SK-N-SH (cell line): ENCODE measurements around the gene PSENEN. TPM values are rescaled to one million over a fixed set of nuclear protein-coding genes. Genes with fewer than 3 reads are reported as not detected.

Experiments
- CTCF ChIA-PET: fragments of 300-600, 350-600 bp; formaldehyde crosslinking; extraction: SDS; loops from one replicate; lab custom pipeline; 2021; lab: Yijun Ruan, JAX
- POLR2A ChIA-PET: fragments of 350-600 bp; sonication (Branson Sonifier 250); formaldehyde crosslinking; extraction: SDS; loops from one replicate; lab custom pipeline; 2020; ENCODE audit warnings: antibody characterized with exemption, inconsistent platforms; lab: Yijun Ruan, JAX
- DNase-seq: peaks from one replicate; pipeline ENCODE4 v3.0.0; 2012
- H2AFZ ChIP-seq: fragments of 200-600 bp; sonication (generic); 2 replicates; pipeline ENCODE4 v1.8.1; 2016; ENCODE audit warnings: antibody characterized with exemption, mild to moderate bottlenecking, low read depth
- H3F3A ChIP-seq: fragments of 200-600 bp; sonication (generic); replicated peaks from 2 replicates; pipeline ENCODE3; 2016; ENCODE audit warnings: antibody characterized with exemption, mild to moderate bottlenecking; ENCODE audit not compliant: insufficient read depth
- H3K27ac ChIP-seq, 2 experiments: fragments of 200-500 bp in 1 of 2; fragments of 200-600 bp in 1 of 2; sonication (Bioruptor generic) in 1 of 2; sonication (generic), shearing (Covaris generic) in 1 of 2; 2 replicates each; pipeline versions ENCODE4 v1.5.1 to v1.6.1; 2014 to 2016; ENCODE audit warnings: low read depth in 2 of 2, inconsistent platforms in 1 of 2, low read length in 1 of 2, mild to moderate bottlenecking in 1 of 2, mixed read lengths in 1 of 2
- H3K27me3 ChIP-seq: fragments of 200-600 bp; sonication (generic), shearing (Covaris generic); 2 replicates; pipeline ENCODE4 v1.6.1; 2016; ENCODE audit warnings: mixed run types; ENCODE audit not compliant: insufficient read depth
- H3K36me3 ChIP-seq, 2 experiments: fragments of 200-500 bp in 1 of 2; fragments of 200-600 bp in 1 of 2; sonication (Bioruptor generic) in 1 of 2; sonication (generic) in 1 of 2; replicated peaks in 1 of 2; 2 replicates each; pipeline versions ENCODE3 to v1.5.1; 2014 to 2016; ENCODE audit warnings: low read length in 1 of 2, mild to moderate bottlenecking in 1 of 2; ENCODE audit not compliant: insufficient read depth in 2 of 2, control insufficient read depth in 1 of 2
- H3K4me1 ChIP-seq, 2 experiments: fragments of 200-500 bp in 1 of 2; fragments of 200-600 bp in 1 of 2; sonication (Bioruptor generic) in 1 of 2; sonication (generic), shearing (Covaris generic) in 1 of 2; 2 replicates each; pipeline versions ENCODE4 v1.5.1 to v1.6.1; 2014 to 2016; ENCODE audit warnings: low read depth in 1 of 2, low read length in 1 of 2, mixed run types in 1 of 2; ENCODE audit not compliant: insufficient read depth in 2 of 2, control insufficient read depth in 1 of 2
- H3K4me2 ChIP-seq: fragments of 200-600 bp; sonication (generic), shearing (Covaris generic); 2 replicates; pipeline ENCODE4 v1.6.1; 2017; ENCODE audit warnings: mixed run types
- H3K4me3 ChIP-seq, 2 experiments: fragments of 200-500 bp in 1 of 2; fragments of 200-600 bp in 1 of 2; sonication (Bioruptor generic) in 1 of 2; sonication (generic), shearing (Covaris generic) in 1 of 2; 2 replicates each; pipeline versions ENCODE4 v1.5.1 to v1.8.1; 2014 to 2016; ENCODE audit warnings: low read depth in 2 of 2, inconsistent platforms in 1 of 2, low read length in 1 of 2, mild to moderate bottlenecking in 1 of 2, mixed read lengths in 1 of 2, moderate library complexity in 1 of 2
- H3K79me2 ChIP-seq: fragments of 200-600 bp; sonication (generic); 2 replicates; pipeline ENCODE4 v1.8.1; 2017; ENCODE audit warnings: mild to moderate bottlenecking; ENCODE audit not compliant: insufficient read depth
- H3K9ac ChIP-seq: fragments of 200-600 bp; sonication (generic); 2 replicates; pipeline ENCODE4 v1.6.1; 2017; ENCODE audit warnings: mixed run types
- H3K9me2 ChIP-seq: fragments of 200-600 bp; sonication (generic); 2 replicates; pipeline ENCODE4 v1.6.1; 2017; ENCODE audit warnings: mixed run types
- H3K9me3 ChIP-seq: fragments of 200-600 bp; sonication (generic); 2 replicates; pipeline ENCODE4 v1.6.1; 2017; ENCODE audit warnings: mixed run types, mild to moderate bottlenecking, moderate library complexity
- H4K20me1 ChIP-seq: fragments of 200-600 bp; sonication (generic); 2 replicates; pipeline ENCODE4 v1.6.1; 2017; ENCODE audit warnings: mild to moderate bottlenecking, mixed run types; ENCODE audit not compliant: insufficient read depth
- ELF1 ChIP-seq: IDR thresholded peaks from 2 replicates; pipeline ENCODE4 v1.4.0; 2012
- EP300 ChIP-seq, 2 experiments: IDR thresholded peaks; 2 replicates each; pipeline versions ENCODE4 v1.4.0 to v1.6.1; 2012; ENCODE audit warnings: borderline replicate concordance in 1 of 2, low read depth in 1 of 2, low read length in 1 of 2
- FOSL2 ChIP-seq: IDR thresholded peaks from 2 replicates; pipeline ENCODE4 v1.4.0; 2012; ENCODE audit warnings: low read depth, mild to moderate bottlenecking, moderate library complexity, borderline replicate concordance
- GABPA ChIP-seq: IDR thresholded peaks from 2 replicates; pipeline ENCODE4 v1.4.0; 2012; ENCODE audit warnings: low read depth, mild to moderate bottlenecking
- JUND ChIP-seq: IDR thresholded peaks from 2 replicates; pipeline ENCODE4 v1.4.0; 2012
- MXI1 ChIP-seq: IDR thresholded peaks from 2 replicates; pipeline ENCODE4 v1.6.1; 2012; ENCODE audit warnings: mild to moderate bottlenecking, low read depth, low read length, improper control_type of control experiment
- NFIC ChIP-seq: IDR thresholded peaks from 2 replicates; pipeline ENCODE4 v1.4.0; 2012; ENCODE audit warnings: borderline replicate concordance
- RAD21 ChIP-seq: IDR thresholded peaks from 2 replicates; pipeline ENCODE4 v1.6.1; 2012; ENCODE audit warnings: mild to moderate bottlenecking, low read length
- RFX5 ChIP-seq: IDR thresholded peaks from 2 replicates; pipeline ENCODE4 v1.6.1; 2012; ENCODE audit warnings: mild to moderate bottlenecking, improper control_type of control experiment, low read length
- SIN3A ChIP-seq: IDR thresholded peaks from 2 replicates; pipeline ENCODE4 v1.6.1; 2012; ENCODE audit warnings: low read depth, mild to moderate bottlenecking, low read length, moderate library complexity, borderline replicate concordance
- TEAD4 ChIP-seq: IDR thresholded peaks from 2 replicates; pipeline ENCODE4 v1.4.0; 2012; ENCODE audit warnings: mild to moderate bottlenecking, borderline replicate concordance; ENCODE audit not compliant: insufficient read depth
- WGBS: methylation state at CpG from one replicate; pipeline ENCODE4 v1.1.6; 2017; ENCODE audit warnings: low lambda C conversion rate; 5-methylcytosine and 5-hydroxymethylcytosine counted together
- polyA plus RNA-seq, 3 experiments: library from polyadenylated mRNA; depleted of rRNA; stranded (reverse); fragments of >200 nt; gene quantifications; 2 replicates each; pipeline ENCODE4 v1.2.3, GENCODE V29; 2012
- TF ChIP-seq, protein P1 (sequence below): IDR thresholded peaks from 2 replicates; pipeline ENCODE4 v1.4.0; 2012; ENCODE audit warnings: low read depth, borderline replicate concordance
- TF ChIP-seq, protein P2 (sequence below): fragments of 200-600 bp; sonication (generic); IDR thresholded peaks from 2 replicates; pipeline ENCODE4 v1.6.1; 2017; ENCODE audit warnings: antibody characterized with exemption, mild to moderate bottlenecking, moderate library complexity
- TF ChIP-seq, protein P3 (sequence below): IDR thresholded peaks from 2 replicates; pipeline ENCODE4 v1.6.1; 2012; ENCODE audit warnings: mild to moderate bottlenecking, low read depth, low read length, moderate library complexity

Gene PSENEN
- polyA plus RNA-seq, 1 of the 3 experiments (the other 2 are of a cell fraction) = 99.2 TPM

DNA sequence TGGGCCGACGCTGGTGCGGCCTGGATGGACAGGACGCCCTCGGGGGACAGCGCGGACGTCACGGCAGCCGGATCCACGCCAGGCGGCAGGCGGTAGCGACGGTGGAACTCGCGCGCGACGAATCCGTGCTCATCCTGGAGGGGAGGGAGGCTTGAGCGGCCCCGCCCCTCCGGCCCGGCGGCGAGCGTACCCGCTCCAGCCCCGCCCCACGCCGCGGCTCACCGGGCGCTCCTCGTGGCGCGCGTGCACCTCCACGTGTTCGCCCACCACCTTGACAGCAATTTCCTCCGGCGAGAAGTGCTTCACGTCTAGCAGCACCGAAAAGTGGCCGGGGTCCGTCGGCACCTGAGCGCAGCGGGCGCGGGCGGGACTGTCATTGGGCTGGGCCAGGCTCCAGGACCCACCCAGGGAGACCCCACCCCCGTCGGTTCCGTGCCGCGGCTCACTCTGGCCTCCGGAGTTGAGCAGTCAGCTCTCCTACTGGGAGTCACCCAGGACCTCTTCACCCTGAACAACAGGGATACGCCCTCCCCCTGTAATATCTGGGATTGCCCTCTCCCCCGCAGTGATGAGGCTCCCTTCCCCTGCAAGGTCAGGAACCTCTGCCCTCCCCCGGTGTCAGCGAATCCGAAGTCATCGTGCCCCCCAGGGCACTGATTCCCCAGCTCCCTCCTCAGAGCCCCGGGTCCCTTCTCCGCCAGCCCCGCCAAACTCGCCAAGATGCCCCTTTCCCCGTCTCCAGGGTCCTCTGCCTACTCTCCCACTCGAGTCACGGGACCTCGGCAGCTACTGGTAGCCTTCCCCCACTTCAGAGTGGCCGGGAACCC lies 10.3 kb downstream of the PSENEN start:
- Histone ChIP-seq H3K27me3 (no peaks in the 10 kb centered on the region), H3K4me1 (peaks cover 7 to 19% of the 10 kb centered on the region in 2 experiments; a peak in 3 of 4 replicates), H3K9ac (no peak overlapping the region), H3K36me3 (peaks cover 13 to 32% of the 10 kb centered on the region in 2 experiments), H3K27ac (peak overlapping the region in 1 of 2 experiments; percentile 98; a peak in 2 of 4 replicates), H3K9me2 (no peaks in the 10 kb centered on the region), H3K9me3 (no peaks in the 10 kb centered on the region), H3F3A (peaks cover 10% of the 10 kb centered on the region), H4K20me1 (peaks cover 4% of the 10 kb centered on the region), H3K79me2 (peaks cover 30% of the 10 kb centered on the region), H3K4me3 (no peak overlapping the region), H2AFZ (no peak overlapping the region), H3K4me2 (no peak overlapping the region)
- no peak for DNase-seq
- TF ChIP-seq TEAD4 = no peak
- TF ChIP-seq MXI1 = no peak
- TF ChIP-seq ELF1 = no peak
- no peak for TF ChIP-seq RAD21
- TF ChIP-seq FOSL2 = no peak
- TF ChIP-seq, protein P1, sequence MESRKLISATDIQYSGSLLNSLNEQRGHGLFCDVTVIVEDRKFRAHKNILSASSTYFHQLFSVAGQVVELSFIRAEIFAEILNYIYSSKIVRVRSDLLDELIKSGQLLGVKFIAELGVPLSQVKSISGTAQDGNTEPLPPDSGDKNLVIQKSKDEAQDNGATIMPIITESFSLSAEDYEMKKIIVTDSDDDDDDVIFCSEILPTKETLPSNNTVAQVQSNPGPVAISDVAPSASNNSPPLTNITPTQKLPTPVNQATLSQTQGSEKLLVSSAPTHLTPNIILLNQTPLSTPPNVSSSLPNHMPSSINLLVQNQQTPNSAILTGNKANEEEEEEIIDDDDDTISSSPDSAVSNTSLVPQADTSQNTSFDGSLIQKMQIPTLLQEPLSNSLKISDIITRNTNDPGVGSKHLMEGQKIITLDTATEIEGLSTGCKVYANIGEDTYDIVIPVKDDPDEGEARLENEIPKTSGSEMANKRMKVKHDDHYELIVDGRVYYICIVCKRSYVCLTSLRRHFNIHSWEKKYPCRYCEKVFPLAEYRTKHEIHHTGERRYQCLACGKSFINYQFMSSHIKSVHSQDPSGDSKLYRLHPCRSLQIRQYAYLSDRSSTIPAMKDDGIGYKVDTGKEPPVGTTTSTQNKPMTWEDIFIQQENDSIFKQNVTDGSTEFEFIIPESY = no peak
- no peak for TF ChIP-seq SIN3A
- TF ChIP-seq, protein P2, sequence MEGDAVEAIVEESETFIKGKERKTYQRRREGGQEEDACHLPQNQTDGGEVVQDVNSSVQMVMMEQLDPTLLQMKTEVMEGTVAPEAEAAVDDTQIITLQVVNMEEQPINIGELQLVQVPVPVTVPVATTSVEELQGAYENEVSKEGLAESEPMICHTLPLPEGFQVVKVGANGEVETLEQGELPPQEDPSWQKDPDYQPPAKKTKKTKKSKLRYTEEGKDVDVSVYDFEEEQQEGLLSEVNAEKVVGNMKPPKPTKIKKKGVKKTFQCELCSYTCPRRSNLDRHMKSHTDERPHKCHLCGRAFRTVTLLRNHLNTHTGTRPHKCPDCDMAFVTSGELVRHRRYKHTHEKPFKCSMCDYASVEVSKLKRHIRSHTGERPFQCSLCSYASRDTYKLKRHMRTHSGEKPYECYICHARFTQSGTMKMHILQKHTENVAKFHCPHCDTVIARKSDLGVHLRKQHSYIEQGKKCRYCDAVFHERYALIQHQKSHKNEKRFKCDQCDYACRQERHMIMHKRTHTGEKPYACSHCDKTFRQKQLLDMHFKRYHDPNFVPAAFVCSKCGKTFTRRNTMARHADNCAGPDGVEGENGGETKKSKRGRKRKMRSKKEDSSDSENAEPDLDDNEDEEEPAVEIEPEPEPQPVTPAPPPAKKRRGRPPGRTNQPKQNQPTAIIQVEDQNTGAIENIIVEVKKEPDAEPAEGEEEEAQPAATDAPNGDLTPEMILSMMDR = no peak
- no peak for TF ChIP-seq NFIC
- no peak for TF ChIP-seq RFX5
- TF ChIP-seq GABPA = no peak
- no peak for TF ChIP-seq EP300 (IDR thresholded peaks at IDR 0.05; ENCODE audit: borderline replicate concordance in 1 of 2, low read depth in 1 of 2, low read length in 1 of 2)
- TF ChIP-seq, protein P3, sequence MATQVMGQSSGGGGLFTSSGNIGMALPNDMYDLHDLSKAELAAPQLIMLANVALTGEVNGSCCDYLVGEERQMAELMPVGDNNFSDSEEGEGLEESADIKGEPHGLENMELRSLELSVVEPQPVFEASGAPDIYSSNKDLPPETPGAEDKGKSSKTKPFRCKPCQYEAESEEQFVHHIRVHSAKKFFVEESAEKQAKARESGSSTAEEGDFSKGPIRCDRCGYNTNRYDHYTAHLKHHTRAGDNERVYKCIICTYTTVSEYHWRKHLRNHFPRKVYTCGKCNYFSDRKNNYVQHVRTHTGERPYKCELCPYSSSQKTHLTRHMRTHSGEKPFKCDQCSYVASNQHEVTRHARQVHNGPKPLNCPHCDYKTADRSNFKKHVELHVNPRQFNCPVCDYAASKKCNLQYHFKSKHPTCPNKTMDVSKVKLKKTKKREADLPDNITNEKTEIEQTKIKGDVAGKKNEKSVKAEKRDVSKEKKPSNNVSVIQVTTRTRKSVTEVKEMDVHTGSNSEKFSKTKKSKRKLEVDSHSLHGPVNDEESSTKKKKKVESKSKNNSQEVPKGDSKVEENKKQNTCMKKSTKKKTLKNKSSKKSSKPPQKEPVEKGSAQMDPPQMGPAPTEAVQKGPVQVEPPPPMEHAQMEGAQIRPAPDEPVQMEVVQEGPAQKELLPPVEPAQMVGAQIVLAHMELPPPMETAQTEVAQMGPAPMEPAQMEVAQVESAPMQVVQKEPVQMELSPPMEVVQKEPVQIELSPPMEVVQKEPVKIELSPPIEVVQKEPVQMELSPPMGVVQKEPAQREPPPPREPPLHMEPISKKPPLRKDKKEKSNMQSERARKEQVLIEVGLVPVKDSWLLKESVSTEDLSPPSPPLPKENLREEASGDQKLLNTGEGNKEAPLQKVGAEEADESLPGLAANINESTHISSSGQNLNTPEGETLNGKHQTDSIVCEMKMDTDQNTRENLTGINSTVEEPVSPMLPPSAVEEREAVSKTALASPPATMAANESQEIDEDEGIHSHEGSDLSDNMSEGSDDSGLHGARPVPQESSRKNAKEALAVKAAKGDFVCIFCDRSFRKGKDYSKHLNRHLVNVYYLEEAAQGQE = no peak
- TF ChIP-seq JUND = no peak
- WGBS = 95% methylated on average over 46 of the region's 74 CpGs
- CTCF ChIA-PET = interaction anchor here (0.9 kb wide), 1 partner anchor 64 kb away, joined by 4 read pairs; no protein-coding TSS in a partner anchor
- POLR2A ChIA-PET = no interaction called here
